ENCODE results near the gene TMEM100.

TMEM100 gene

DNA sequence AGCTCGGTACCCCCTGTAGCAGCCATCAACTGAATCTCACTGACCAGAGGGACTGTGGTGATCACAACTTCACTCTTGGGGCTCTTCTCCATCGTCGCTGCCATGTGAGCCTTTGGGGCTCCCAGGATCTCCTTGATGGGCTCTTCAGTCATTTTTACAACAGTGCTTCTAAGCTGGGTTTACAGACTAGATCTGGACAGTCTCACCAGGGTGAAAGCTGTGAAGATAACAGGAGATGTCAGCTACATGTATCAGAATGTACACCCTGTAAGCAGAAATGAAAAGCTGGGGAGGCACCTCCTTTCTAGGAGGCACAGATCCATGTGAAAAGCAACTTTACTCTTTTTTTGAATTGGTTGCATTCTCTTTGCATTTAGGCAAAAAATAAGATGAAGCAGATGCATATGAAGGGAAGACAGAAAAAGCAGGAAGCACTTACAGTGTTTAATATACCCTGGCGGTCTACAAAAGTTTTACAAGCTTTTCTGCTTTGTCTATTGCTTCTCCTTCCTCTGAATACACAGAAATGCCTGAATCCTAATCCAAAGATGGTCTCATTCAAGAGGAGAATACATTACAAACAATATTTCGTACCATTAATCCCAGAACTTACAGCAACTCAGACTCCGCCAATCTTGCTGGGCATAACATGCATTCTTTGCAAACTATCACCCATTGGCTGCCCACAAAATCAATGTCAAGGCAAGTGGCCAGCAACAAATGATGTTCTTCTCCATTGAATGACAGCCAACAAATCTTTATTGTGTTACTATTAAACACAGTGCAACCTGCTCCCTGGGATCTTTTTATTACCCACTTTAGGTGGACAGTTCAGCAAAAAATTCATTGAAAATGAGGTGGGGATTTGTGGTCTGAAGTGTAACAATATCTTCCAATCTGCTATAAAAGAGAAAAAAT is 1.5 kb downstream of the TMEM100 start:
- H3K36me3 Mint-ChIP-seq: no peaks in the 10 kb centered on the region
- CTCF ChIA-PET: interaction anchor here (0.7 to 2.1 kb wide), 4 partner anchors 119 to 623 kb away, joined by 3 to 9 read pairs (median 4); no protein-coding TSS in a partner anchor
- peaks cover 40% of the 10 kb centered on the region for H3K27me3 Mint-ChIP-seq
- H3K9me3 Mint-ChIP-seq: no peaks in the 10 kb centered on the region
- no peaks in the 10 kb centered on the region for H3K4me1 Mint-ChIP-seq
- H3K27ac Mint-ChIP-seq: no peak overlapping the region
- no peak overlapping the region for H3K4me3 Mint-ChIP-seq
- no peak for DNase-seq

DNA sequence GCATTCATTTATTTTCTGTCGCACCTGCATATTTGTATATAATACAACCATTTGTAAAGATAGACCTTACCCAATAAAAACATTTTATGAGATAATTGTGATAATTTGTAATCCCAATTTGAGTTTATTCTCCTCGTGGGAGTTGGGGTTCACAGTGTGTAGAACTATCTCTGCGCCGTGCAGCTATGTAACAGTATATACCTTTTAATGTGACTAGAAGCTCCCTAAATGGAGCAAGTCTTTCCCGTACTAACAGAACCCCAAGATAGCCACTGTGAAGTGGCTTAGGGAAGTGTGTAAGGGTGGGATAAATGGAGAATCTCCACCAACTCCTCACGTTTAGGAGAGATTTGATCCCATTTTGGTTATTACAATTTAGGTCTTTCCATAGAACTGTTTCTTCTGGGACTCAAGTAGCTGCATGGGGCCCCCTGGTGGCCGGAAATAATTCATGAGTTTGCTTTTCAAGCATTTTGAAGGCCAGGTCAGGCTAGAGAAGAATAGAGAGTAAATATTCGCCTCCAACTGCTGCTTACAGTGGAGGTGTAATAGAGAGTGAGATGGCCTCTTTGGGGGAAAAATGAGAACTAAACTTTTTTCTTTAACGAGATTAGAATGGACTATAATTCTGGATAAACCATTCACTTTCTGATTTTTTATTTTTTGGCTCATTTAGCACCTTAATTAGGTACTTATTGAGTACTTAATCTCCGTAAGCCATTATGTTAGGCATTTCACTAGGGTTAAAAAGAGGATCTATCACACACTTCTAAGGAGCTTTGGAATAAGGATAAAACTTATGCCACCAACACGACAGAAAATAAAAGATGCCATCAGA is 4.5 kb downstream of the TMEM100 start:
- Mint-ChIP-seq H3K27me3 (peaks cover 25% of the 10 kb centered on the region), H3K36me3 (no peaks in the 10 kb centered on the region), H3K9me3 (no peaks in the 10 kb centered on the region), H3K4me1 (no peaks in the 10 kb centered on the region), H3K4me3 (no peak overlapping the region), H3K27ac (no peak overlapping the region)
- peak; percentile 75 for DNase-seq
- CTCF ChIA-PET: interaction anchor here (0.6 to 2.6 kb wide), 12 partner anchors 8 to 725 kb away, joined by 3 to 36 read pairs (median 4); no protein-coding TSS in a partner anchor

DNA sequence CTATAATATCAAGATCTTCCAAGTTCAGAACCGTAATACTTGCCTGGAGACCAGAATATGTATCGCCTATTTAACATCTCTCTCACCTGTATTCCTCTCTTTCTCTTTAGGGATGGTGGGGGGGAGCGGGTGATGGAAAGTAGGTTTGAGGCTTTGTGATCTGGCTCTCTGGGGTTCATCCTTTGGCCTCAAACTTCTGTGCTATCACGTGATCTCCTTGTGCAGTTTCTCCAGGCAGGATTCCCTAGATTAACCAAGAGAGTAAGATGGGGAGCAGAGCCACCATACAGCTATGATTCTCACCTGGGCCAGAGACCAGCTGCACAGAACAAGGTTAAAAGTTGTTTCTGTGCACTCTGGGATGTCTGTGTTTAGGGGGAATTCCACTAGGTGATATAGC is 5.2 kb downstream of the TMEM100 start:
- Mint-ChIP-seq H3K36me3 (no peaks in the 10 kb centered on the region), H3K4me1 (no peaks in the 10 kb centered on the region), H3K4me3 (no peak overlapping the region), H3K27ac (no peak overlapping the region), H3K9me3 (no peaks in the 10 kb centered on the region), H3K27me3 (peaks cover 18% of the 10 kb centered on the region)
- no peak for DNase-seq
- CTCF ChIA-PET: interaction anchor here (0.9 to 2.6 kb wide), 9 partner anchors 10 to 724 kb away, joined by 3 to 36 read pairs (median 3); no protein-coding TSS in a partner anchor

DNA sequence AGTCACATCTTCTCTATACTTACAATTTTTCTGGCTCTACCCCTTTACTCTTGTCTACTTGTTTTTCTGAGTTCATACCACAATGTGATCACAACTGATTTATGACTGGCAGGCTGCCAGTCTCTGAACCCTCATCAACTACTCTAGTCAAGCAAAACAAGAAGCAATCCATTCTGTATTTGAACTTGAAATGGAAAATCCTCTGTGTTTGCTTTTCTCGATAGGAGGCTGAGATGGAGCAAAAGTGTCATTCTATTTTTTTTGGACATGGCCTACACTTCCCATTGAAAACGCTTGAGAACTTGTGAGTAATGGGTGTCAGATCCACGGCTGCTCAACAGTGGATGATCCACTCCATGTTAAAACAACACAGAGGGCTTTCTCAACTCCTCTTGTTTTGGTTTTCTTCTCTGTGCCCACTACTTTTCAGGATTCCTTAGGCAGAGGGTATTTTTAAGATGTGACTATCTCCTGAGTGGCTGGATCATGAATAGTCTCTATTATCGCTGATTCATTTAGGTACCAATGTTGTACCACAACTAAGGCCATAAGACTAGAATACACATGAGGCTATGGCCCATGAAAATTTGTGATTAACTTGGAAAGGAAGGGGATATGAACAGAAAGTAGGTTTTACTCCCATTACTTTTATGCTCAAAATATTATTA is 11.7 kb downstream of the TMEM100 start:
- no peak for DNase-seq

GRCh38 chr17:55710410-55710809 is 12.3 kb downstream of the TMEM100 start:
- CTCF ChIA-PET: interaction anchor here (1.2 to 1.6 kb wide), 2 partner anchors 8 to 184 kb away, joined by 3 to 4 read pairs; no protein-coding TSS in a partner anchor
- no peak overlapping the region for H3K4me3 Mint-ChIP-seq
- no peaks in the 10 kb centered on the region for H3K36me3 Mint-ChIP-seq
- no peak overlapping the region for H3K27ac Mint-ChIP-seq
- H3K4me1 Mint-ChIP-seq: no peaks in the 10 kb centered on the region
- no peaks in the 10 kb centered on the region for H3K9me3 Mint-ChIP-seq
- H3K27me3 Mint-ChIP-seq: peaks cover 13% of the 10 kb centered on the region
- DNase-seq: no peak

More for the DNA sequence above, 11.7 kb downstream of the TMEM100 start:
- Mint-ChIP-seq H3K4me3 (no peak overlapping the region), H3K27ac (no peak overlapping the region), H3K27me3 (peaks cover 10% of the 10 kb centered on the region), H3K36me3 (no peaks in the 10 kb centered on the region), H3K4me1 (no peaks in the 10 kb centered on the region), H3K9me3 (no peaks in the 10 kb centered on the region)
- CTCF ChIA-PET: interaction anchor here (1.6 kb wide), 1 partner anchor 7 kb away, joined by 4 read pairs; no protein-coding TSS in a partner anchor

GRCh38 chr17:55709984-55710383 is 12.7 kb downstream of the TMEM100 start:
- no peaks in the 10 kb centered on the region for H3K36me3 Mint-ChIP-seq
- H3K27me3 Mint-ChIP-seq: peaks cover 13% of the 10 kb centered on the region
- DNase-seq: no peak
- H3K9me3 Mint-ChIP-seq: no peaks in the 10 kb centered on the region
- CTCF ChIA-PET: interaction anchor here (1.2 to 1.6 kb wide), 2 partner anchors 8 to 184 kb away, joined by 3 to 4 read pairs; no protein-coding TSS in a partner anchor
- no peak overlapping the region for H3K27ac Mint-ChIP-seq
- no peaks in the 10 kb centered on the region for H3K4me1 Mint-ChIP-seq
- no peak overlapping the region for H3K4me3 Mint-ChIP-seq

- CTCF ChIA-PET: interaction anchor here (1.2 to 1.6 kb wide), 2 partner anchors 9 to 183 kb away, joined by 3 to 4 read pairs; no protein-coding TSS in a partner anchor
These were observed 13.2 kb downstream of the TMEM100 start for GRCh38 chr17:55709440-55709839.

GRCh38 chr17:55708175-55708974 is 14.3 kb downstream of the TMEM100 start:
- CTCF ChIA-PET: no interaction called here
- Mint-ChIP-seq H3K4me1 (no peaks in the 10 kb centered on the region), H3K36me3 (no peaks in the 10 kb centered on the region), H3K9me3 (no peaks in the 10 kb centered on the region), H3K27me3 (peaks cover 20% of the 10 kb centered on the region), H3K27ac (no peak overlapping the region), H3K4me3 (no peak overlapping the region)
- DNase-seq: no peak

More at GRCh38 chr17:55709440-55709839, 13.2 kb downstream of the TMEM100 start:
- Mint-ChIP-seq H3K9me3 (no peaks in the 10 kb centered on the region), H3K4me1 (no peaks in the 10 kb centered on the region), H3K27me3 (peaks cover 13% of the 10 kb centered on the region), H3K4me3 (no peak overlapping the region), H3K36me3 (no peaks in the 10 kb centered on the region), H3K27ac (no peak overlapping the region)
- DNase-seq: no peak

DNA sequence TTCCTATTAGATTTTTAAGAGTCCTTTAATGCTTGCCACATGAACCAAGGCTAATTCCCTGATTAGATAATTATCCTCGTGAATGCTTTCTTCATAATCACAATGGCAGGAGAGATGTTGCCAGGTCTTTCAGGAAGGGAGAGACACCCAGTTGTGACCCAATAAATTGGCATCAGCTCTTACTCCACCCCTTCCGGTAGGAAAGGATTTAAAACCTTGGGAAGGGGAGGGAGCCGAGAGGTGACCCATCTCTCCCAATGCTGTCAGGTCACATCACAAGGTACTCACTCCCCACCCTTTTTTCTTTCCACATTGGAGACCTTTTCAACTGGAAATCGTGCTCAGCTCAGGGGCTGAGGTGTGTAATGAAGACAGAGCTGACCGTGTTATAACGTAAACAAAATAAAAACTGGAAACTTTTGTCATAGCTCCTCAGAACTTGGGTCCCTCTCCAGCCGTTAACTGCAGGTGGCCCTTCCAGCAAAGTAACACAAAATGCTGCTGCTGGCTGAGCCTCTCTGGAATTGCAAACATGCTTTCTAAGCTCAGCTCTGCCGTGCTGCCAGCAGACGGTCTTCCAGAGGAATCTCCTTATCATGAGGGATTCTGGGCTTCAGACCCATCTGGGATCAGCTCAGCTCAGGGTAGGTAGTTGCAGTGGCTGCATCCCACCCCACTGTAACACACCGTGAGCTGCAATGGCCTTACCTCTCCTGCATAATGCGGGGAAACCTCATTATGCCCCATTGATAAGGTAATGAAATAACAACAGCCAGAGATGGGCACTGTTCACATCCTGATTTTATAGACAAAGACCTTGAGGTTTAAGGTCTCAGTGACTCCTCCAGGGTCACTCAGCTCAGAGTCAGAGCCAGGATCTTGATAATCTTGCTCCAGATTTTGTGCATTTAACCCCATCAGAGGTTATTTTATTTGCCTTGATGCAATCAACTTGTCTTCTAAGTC is 15.6 kb downstream of the TMEM100 start:
- DNase-seq: no peak
- no peaks in the 10 kb centered on the region for H3K36me3 Mint-ChIP-seq
- no peak overlapping the region for H3K4me3 Mint-ChIP-seq
- no peaks in the 10 kb centered on the region for H3K4me1 Mint-ChIP-seq
- no peak overlapping the region for H3K27ac Mint-ChIP-seq
- CTCF ChIA-PET: interaction anchor here (1.4 kb wide), 1 partner anchor 10 kb away, joined by 7 read pairs; no protein-coding TSS in a partner anchor
- H3K9me3 Mint-ChIP-seq: peaks cover 3% of the 10 kb centered on the region
- peaks cover 23% of the 10 kb centered on the region for H3K27me3 Mint-ChIP-seq

DNA sequence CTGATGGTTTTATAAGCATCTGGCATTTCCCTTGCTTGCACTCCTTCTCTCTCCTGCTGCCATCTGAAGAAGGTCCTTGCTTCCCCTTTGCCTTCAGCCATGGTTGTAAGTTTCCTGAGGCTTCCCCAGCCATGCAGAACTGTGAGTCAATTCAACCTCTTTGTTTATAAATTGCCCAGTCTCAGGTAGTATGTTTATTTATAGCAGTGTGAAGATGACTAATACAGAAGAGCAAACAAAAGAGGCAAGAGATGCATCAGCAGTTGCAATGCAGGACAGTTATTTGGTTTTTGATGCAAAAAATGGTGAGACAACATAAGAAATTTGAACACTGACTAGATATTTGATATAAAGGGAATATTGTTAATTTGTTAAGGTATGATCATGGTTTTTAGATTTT is 16.8 kb downstream of the TMEM100 start:
- no peak overlapping the region for H3K27ac Mint-ChIP-seq
- H3K36me3 Mint-ChIP-seq: no peaks in the 10 kb centered on the region
- no peak overlapping the region for H3K4me3 Mint-ChIP-seq
- no peaks in the 10 kb centered on the region for H3K4me1 Mint-ChIP-seq
- CTCF ChIA-PET: no interaction called here
- H3K27me3 Mint-ChIP-seq: peaks cover 28% of the 10 kb centered on the region
- DNase-seq: no peak
- peaks cover 5% of the 10 kb centered on the region for H3K9me3 Mint-ChIP-seq

DNA sequence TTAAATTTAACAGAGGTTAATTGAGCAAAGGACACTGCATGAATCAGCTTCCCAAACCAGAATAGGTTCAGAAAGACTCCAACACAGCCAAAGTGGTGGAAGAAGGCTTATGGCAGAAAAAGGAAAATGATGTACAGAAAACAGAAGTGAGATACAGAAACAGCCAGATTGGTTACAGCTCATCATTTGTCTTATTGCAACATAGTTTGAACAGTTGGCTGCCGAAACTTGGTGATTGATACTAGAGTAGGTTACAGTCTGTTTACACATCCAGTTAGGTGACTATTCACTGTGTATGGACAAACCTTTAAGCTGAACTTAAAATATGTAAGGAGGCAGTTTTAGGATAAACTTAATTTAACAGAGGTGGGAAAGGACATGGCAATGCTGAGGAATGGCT is 18.3 kb downstream of the TMEM100 start:
- no peaks in the 10 kb centered on the region for H3K4me1 Mint-ChIP-seq
- H3K36me3 Mint-ChIP-seq: no peaks in the 10 kb centered on the region
- peaks cover 31% of the 10 kb centered on the region for H3K27me3 Mint-ChIP-seq
- peaks cover 5% of the 10 kb centered on the region for H3K9me3 Mint-ChIP-seq
- CTCF ChIA-PET: interaction anchor here (0.6 kb wide), 2 partner anchors 19 to 67 kb away, joined by 3 read pairs; no protein-coding TSS in a partner anchor
- no peak overlapping the region for H3K27ac Mint-ChIP-seq
- H3K4me3 Mint-ChIP-seq: no peak overlapping the region
- DNase-seq: no peak

DNA sequence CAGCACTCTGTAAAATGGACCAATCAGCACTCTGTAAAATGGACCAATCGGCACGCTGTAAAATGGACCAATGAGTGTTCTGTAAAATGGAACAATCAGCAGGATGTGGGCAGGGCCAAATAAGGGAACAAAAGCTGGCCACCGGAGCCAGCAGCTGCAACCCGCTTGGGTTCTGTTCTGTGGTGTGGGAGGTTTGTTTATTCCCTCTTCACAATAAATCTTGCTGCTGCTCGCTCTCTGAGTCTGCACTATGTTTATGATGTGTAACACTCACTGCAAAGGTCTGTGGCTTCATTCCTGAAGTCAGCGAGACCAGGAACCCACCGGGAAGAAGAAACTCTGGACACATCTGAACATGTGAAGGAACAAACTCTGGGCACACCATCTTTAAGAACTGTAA is 20.5 kb downstream of the TMEM100 start:
- peaks cover 28% of the 10 kb centered on the region for H3K27me3 Mint-ChIP-seq
- H3K9me3 Mint-ChIP-seq: peaks cover 5% of the 10 kb centered on the region
- CTCF ChIA-PET: interaction anchor here (0.6 kb wide), 1 partner anchor 23 kb away, joined by 3 read pairs; no protein-coding TSS in a partner anchor
- no peaks in the 10 kb centered on the region for H3K4me1 Mint-ChIP-seq
- no peaks in the 10 kb centered on the region for H3K36me3 Mint-ChIP-seq
- H3K4me3 Mint-ChIP-seq: no peak overlapping the region
- DNase-seq: no peak
- no peak overlapping the region for H3K27ac Mint-ChIP-seq

Data from activated naive CD4-positive, alpha-beta T cell treated with anti-CD3 and anti-CD28 coated beads, Interleukin-2, amount 10 ng/mL, durations not matched to agents 7 days and 5 days (primary cell).